ENCODE results near the gene TIMP3.

The TIMP3 gene

GRCh38 chr22:32789797-32790620, 11.5 kb upstream of the TIMP3 start:
- TF ChIP-seq CTCF (IDR thresholded peaks at IDR 0.05; ENCODE audit: low read depth, low read length, missing control alignments) = no peak
- no peak overlapping the region for H3K4me3 ChIP-seq (ENCODE audit: low read depth, low read length)
- H3K36me3 ChIP-seq (replicated peaks) = no peaks in the 10 kb centered on the region
- no peak overlapping the region for H3K27ac ChIP-seq
- DNase-seq = no peak
- in situ Hi-C loops (cut with HindIII; ENCODE audit: low pct_ligation_motif_present, low sequenced_read_pairs) = loop anchor here (25.0 kb wide), 1 partner anchor 128 kb away; no protein-coding TSS in a partner anchor
- no peaks in the 10 kb centered on the region for H3K27me3 ChIP-seq (replicated peaks)

- H3K27ac ChIP-seq = no peak overlapping the region
- in situ Hi-C loops (cut with HindIII; ENCODE audit: low pct_ligation_motif_present, low sequenced_read_pairs) = loop anchor here (25.0 kb wide), 1 partner anchor 129 kb away; no protein-coding TSS in a partner anchor
- no peak overlapping the region for H3K4me3 ChIP-seq (ENCODE audit: low read depth, low read length)
- no peak for TF ChIP-seq CTCF (IDR thresholded peaks at IDR 0.05; ENCODE audit: low read depth, low read length, missing control alignments)
- no peaks in the 10 kb centered on the region for H3K27me3 ChIP-seq (replicated peaks)
- no peaks in the 10 kb centered on the region for H3K36me3 ChIP-seq (replicated peaks)
- DNase-seq = no peak
Measured at GRCh38 chr22:32791056-32791455, 10.4 kb upstream of the TIMP3 start.

GRCh38 chr22:32791485-32791884, 10.0 kb upstream of the TIMP3 start:
- DNase-seq = no peak
- in situ Hi-C loops (cut with HindIII; ENCODE audit: low pct_ligation_motif_present, low sequenced_read_pairs) = loop anchor here (25.0 kb wide), 1 partner anchor 129 kb away; no protein-coding TSS in a partner anchor
- Histone ChIP-seq H3K27me3 (replicated peaks) (no peaks in the 10 kb centered on the region), H3K36me3 (replicated peaks) (no peaks in the 10 kb centered on the region), H3K4me3 (ENCODE audit: low read depth, low read length) (no peak overlapping the region), H3K27ac (no peak overlapping the region)
- no peak for TF ChIP-seq CTCF (IDR thresholded peaks at IDR 0.05; ENCODE audit: low read depth, low read length, missing control alignments)

GRCh38 chr22:32793589-32793988, 7.9 kb upstream of the TIMP3 start:
- in situ Hi-C loops (cut with HindIII; ENCODE audit: low pct_ligation_motif_present, low sequenced_read_pairs) = loop anchor here (25.0 kb wide), 1 partner anchor 131 kb away; no protein-coding TSS in a partner anchor
- no peak for DNase-seq
- Histone ChIP-seq H3K27ac (no peak overlapping the region), H3K4me3 (ENCODE audit: low read depth, low read length) (no peak overlapping the region), H3K36me3 (replicated peaks) (no peaks in the 10 kb centered on the region), H3K27me3 (replicated peaks) (no peaks in the 10 kb centered on the region)
- no peak for TF ChIP-seq CTCF (IDR thresholded peaks at IDR 0.05; ENCODE audit: low read depth, low read length, missing control alignments)

GRCh38 chr22:32794449-32795213, 6.9 kb upstream of the TIMP3 start:
- DNase-seq = no peak
- in situ Hi-C loops (cut with HindIII; ENCODE audit: low pct_ligation_motif_present, low sequenced_read_pairs) = loop anchor here (25.0 kb wide), 1 partner anchor 132 kb away; no protein-coding TSS in a partner anchor
- Histone ChIP-seq H3K4me3 (ENCODE audit: low read depth, low read length) (no peak overlapping the region), H3K36me3 (replicated peaks) (no peaks in the 10 kb centered on the region), H3K27ac (no peak overlapping the region), H3K27me3 (replicated peaks) (no peaks in the 10 kb centered on the region)
- TF ChIP-seq CTCF (IDR thresholded peaks at IDR 0.05; ENCODE audit: low read depth, low read length, missing control alignments) = peak; percentile 41
